ENCODE measurements around the gene DNAL4. TPM values are rescaled to one million over a fixed set of nuclear protein-coding genes. Genes with fewer than 3 reads are reported as not detected.

DNAL4 gene
- total and polyA plus RNA-seq, 12 donors: 7.7 to 11.7 (median 9.9) TPM

DNA sequence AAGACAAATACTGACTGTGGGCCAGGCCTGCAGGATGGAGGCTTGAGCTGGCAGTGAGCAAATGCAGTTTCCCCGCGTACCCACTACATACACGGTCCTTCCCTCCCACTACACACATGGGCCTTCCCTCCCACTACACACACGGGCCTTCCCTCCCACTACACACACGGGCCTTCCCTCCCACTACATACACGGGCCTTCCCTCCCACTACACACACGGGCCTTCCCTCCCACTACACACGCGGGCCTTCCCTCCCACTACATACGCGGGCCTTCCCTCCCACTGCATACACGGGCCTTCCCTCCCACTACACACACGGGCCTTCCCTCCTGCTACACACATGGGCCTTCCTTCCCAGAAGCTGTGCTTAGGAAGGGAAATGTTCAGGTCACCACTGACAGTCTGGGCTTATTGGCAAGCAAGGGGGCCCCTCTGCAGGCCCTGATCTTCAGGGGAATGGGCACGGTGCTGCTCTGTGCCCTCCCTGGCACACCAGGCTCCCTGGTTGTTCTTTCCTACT is 10.8 kb downstream of the DNAL4 start:
- Histone ChIP-seq H3K4me3 (no peak overlapping the region), H3K27ac (peak overlapping the region in 7 of 10 donors; percentile 53 to 92 (median 84)), H3K27me3 (no peaks in the 10 kb centered on the region), H3K9me3 (no peaks in the 10 kb centered on the region), H3K36me3 (peaks cover 0 to 50% (median 12%) of the 10 kb centered on the region in 9 donors), H3K4me1 (peaks cover 21 to 80% (median 59%) of the 10 kb centered on the region in 9 donors)
- DNase-seq (no peak), ATAC-seq (no peak)
- WGBS, 2 donors: 56 to 60% methylated on average over 14 of the region's 14 CpGs
- TF ChIP-seq, protein P1, sequence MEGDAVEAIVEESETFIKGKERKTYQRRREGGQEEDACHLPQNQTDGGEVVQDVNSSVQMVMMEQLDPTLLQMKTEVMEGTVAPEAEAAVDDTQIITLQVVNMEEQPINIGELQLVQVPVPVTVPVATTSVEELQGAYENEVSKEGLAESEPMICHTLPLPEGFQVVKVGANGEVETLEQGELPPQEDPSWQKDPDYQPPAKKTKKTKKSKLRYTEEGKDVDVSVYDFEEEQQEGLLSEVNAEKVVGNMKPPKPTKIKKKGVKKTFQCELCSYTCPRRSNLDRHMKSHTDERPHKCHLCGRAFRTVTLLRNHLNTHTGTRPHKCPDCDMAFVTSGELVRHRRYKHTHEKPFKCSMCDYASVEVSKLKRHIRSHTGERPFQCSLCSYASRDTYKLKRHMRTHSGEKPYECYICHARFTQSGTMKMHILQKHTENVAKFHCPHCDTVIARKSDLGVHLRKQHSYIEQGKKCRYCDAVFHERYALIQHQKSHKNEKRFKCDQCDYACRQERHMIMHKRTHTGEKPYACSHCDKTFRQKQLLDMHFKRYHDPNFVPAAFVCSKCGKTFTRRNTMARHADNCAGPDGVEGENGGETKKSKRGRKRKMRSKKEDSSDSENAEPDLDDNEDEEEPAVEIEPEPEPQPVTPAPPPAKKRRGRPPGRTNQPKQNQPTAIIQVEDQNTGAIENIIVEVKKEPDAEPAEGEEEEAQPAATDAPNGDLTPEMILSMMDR (IDR thresholded peaks at IDR 0.05): no peak
- intact Hi-C loops (cut with DNase I): loop anchor here in 1 of 10 donors (5.0 to 10.0 kb wide), 2 partner anchors 59 to 532 kb away; partner anchors contain the start of genes NPTXR and RPL3

DNA sequence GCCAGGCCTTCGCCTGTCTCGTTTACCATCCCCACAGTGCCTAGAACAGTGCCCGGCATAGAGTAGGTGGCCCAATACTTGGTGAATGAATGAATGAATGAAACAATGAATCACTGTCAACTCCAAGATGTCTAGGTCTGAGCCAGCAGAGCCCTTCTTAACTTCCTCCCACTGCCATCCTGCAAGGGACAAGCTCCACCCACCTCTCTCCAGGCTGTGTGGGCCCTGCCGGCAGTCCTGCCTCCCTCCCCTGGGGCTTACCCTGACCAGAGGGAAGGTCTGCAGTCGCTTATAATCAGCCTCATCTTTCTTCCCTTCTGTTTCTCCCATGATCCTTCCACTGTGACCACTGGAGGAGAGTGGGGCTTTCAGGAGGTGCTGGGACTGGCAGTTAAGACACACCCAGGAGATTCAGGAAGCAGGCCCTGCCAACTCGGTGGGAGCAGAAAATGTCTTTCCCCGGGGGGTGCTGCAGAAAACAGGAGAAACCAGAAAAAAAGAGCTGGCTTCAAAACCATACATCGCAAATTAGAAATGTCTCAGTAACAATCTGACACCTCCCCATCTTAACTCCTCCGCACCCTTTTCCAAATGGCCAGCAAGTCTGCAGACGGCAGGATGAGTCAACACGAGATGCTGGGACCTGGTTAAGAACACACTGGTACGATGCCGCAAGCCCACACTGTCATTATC is 11.4 kb downstream of the DNAL4 start:
- Histone ChIP-seq H3K4me1 (peaks cover 15 to 74% (median 53%) of the 10 kb centered on the region in 9 donors), H3K27ac (peak overlapping the region in 8 of 10 donors; percentile 37 to 89 (median 78)), H3K36me3 (peaks cover 0 to 55% (median 12%) of the 10 kb centered on the region in 9 donors), H3K27me3 (no peaks in the 10 kb centered on the region), H3K4me3 (no peak overlapping the region), H3K9me3 (no peaks in the 10 kb centered on the region)
- ATAC-seq: no peak
- 59 to 60% methylated on average over 13 of the region's 13 CpGs for WGBS, 2 donors
- TF ChIP-seq, protein P1 (IDR thresholded peaks at IDR 0.05): no peak
- DNase-seq: no peak
- intact Hi-C loops (cut with DNase I): loop anchor here in 1 of 10 donors (5.0 to 10.0 kb wide), 2 partner anchors 60 to 532 kb away; partner anchors contain the start of genes NPTXR and RPL3

DNA sequence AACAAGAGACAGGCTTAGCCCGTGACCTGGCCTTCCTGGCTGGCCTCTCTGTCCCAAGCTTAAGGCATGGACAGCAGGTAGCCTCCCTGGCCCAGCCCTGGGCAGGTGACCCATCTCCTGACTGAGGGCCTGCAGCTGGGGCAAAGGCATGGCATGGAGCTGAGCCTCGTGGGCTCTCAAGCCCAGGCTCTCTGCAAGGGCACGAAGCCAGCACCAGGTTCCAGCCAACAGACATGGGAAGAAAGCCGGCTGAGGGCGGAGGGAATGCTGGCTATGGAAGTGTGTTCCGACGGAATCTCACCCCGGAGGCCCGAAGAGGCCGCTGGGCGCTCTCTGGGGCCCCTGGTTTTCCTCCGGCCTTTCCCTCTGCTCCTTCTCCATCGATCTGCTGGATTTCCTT is 12.9 kb downstream of the DNAL4 start:
- peak; percentile 72 for DNase-seq
- H3K4me1 ChIP-seq: peaks cover 7 to 58% (median 40%) of the 10 kb centered on the region in 9 donors
- H3K36me3 ChIP-seq: peaks cover 0 to 59% (median 12%) of the 10 kb centered on the region in 9 donors
- H3K27ac ChIP-seq: peak overlapping the region in 8 of 10 donors; percentile 3 to 84 (median 76)
- ATAC-seq: peak; percentile 62 to 82 (median 70)
- no peaks in the 10 kb centered on the region for H3K9me3 ChIP-seq
- intact Hi-C loops (cut with DNase I): loop anchor here in 1 of 10 donors (5.0 to 10.0 kb wide), 2 partner anchors 61 to 534 kb away; partner anchors contain the start of genes NPTXR and RPL3
- H3K4me3 ChIP-seq: no peak overlapping the region
- TF ChIP-seq, protein P1 (IDR thresholded peaks at IDR 0.05): no peak
- no peaks in the 10 kb centered on the region for H3K27me3 ChIP-seq
- 38 to 60% methylated on average over 13 of the region's 13 CpGs for WGBS, 2 donors

DNA sequence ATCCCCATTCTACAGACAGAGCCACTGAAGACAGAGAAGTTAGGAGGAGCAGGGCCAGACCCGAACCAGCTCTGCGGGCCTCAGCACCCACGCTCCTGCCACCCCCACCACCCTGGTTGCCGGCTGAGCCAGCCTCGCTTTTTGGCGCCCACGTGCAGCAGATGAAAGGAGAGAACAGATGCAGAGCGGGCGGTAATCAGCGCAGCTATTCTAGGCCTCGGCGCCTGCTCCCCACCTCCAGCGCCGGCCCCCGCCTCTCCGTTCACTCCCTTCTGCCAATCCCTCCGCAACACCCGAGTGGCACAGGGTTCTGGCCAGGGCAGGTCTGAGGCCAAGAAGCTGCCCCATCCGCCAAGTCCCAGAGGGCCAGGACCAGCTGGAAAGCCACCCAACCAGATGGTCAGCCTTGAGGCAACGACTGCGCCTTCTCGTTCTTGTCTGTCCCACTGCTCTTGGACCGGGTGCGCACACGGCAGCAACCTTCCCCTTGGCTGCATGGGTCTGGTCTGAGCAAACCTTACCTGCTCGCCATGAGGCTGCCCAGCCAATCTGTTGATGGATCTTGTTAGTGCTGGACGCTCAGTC is 16.8 kb downstream of the DNAL4 start:
- H3K4me3 ChIP-seq: no peak overlapping the region
- H3K36me3 ChIP-seq: peaks cover 0 to 48% (median 12%) of the 10 kb centered on the region in 9 donors
- H3K27ac ChIP-seq: no peak overlapping the region
- WGBS, 2 donors: 92 to 96% methylated on average over 27 of the region's 27 CpGs
- H3K27me3 ChIP-seq: no peaks in the 10 kb centered on the region
- peaks cover 4 to 22% (median 18%) of the 10 kb centered on the region in 9 donors for H3K4me1 ChIP-seq
- H3K9me3 ChIP-seq: no peaks in the 10 kb centered on the region
- intact Hi-C loops (cut with DNase I): loop anchor here in 5 of 10 donors (10.0 kb wide), 5 partner anchors 48 to 358 kb away; partner anchors contain the start of gene NPTXR (in 1 of the 5)
- TF ChIP-seq, protein P1 (IDR thresholded peaks at IDR 0.05): no peak
- no peak for ATAC-seq
- no peak for DNase-seq
